DMS 273 (cell line): Measurements from ENCODE around the gene MRPL49.
A peak's percentile ranks its signal among the peaks of the same experiment; 100 is the strongest.

ENCODE experiments used
- DNase-seq: peaks from one replicate; lab custom pipeline; 2025; ENCODE audit not compliant: unreplicated experiment; lab: John Stamatoyannopoulos, UW

The MRPL49 gene

DNA sequence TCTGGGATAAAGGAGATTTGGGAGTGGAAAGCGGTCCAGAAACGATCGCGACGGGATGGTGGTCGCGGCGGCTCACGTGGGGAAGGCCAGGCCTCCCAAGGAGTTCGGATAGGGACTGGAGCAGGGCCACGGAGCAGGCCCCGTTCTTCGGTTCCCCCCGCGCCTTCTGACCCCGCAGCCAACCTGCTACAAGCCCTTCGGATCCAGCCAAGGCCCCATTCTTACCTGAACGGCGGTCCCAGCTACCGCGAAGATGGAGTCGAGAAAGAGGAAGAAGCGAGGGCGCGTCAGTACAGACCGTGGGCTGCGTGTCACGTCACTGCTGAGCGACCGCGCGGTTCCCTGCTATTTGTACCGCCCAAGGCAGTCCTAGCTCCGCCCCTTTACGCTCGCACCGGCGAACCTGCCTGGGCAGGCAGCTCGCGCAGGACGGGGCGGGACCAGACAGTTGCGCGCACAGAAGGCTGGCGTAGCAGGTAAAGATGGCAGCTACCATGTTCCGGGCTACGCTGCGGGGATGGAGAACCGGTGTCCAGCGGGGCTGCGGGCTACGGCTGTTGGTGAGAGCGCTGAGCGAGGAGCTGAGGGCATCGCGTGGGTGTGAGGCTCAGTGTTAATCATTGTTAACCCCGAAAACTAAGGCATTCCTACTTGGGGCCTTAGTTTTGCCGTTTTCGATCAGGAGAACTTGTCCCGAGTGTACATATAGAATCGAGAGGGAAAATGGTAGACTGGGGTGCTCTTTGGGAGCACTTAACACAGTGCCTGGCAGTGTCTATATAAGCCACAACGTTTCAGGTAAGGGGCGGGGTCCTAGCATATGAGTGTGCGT, at the start of gene MRPL49, which contains the start of gene FAU:
Gene MRPL49 (plus strand): TSS at position 457 of the 832 bp plus-strand sequence. CDS start 26 bp downstream, at position 483.
Gene FAU (minus strand): TSS at position 270 of the 832 bp plus-strand sequence. CDS start 321 bp downstream, outside the sequence.
- peak; percentile 97 for DNase-seq

DNA sequence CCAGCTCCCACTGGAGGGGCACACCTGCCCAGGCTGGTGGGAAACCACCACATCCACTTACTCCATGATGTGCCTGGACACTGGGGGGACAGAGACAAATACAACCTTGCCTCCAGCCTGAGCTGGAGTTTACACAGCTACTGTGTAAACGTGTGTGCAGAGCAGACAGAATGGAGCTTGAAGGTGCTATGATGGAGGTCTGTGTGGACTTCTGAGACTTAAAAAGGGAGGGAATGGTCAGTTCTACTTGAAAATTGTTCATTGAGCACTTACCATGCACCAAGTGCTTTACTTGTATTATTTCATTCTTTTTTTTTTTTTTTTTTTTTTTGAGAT, 49.5 kb upstream of the MRPL49 start:
- DNase-seq, result no peak

DNA sequence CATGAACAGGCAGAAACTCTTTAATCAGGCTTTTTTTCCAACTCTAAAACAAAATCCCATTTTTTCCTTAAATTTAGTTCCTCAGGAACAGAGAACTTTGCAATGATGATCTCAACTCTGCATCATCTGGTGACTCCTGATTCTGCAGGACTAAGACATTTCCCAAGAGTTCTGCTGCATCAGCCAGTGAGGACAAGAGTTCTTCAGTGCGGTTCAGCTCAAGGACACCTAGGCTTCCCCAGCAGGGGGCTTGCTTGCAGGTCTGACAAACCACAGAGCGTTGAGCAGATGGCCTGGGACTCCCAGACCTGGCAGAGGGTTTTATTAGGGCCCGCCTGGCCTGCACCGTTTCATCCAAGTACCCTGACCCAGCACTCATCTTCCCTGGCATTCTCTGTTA, 44.7 kb upstream of the MRPL49 start:
- peak; percentile 85 for DNase-seq

DNA sequence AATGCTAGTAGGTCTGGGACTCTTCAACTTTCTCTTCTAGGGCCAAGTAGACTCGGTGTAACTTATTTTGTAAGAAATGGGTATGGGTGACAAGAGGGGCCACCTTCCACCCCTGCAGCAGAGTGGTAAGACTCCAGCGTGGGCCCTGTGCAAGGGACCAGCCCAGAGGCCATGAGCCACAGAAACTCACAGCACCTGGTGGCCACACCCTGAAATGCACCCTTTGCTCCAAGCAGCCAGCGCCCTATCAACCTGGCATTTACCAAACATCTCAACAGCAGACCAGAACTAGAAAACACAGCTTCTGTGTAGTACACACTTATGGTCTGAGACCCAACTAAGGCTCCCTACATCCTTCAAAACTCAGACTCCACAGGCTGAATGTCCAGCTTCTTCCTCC, 44.0 kb upstream of the MRPL49 start:
- peak; percentile 73 for DNase-seq

DNA sequence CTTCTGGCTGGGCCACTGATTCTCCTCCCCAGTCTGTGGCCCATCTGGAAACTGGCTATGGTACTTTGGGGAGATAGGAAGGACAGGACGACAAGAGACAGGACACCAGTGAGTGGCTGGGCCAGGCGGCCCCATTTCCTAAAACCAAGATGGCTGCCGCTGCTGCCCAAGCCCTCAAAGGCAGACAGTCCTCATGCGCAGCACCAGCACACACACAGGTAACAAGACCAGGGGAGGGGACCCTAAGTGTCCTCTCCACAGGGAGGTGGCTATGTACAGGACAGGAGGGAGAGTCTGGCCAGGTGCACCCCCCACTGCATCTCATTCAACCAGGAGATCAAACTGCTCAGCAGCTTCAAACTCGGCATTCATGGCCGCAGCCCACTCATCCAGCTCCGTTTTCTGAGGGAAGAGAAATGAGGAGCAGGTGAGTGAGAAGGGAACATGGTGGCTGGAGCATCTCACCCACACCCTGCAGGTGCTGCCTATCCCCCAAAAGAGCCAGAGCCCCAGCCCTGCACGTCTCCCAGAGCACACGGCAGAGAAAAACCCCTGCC, 43.3 kb upstream of the MRPL49 start:
- DNase-seq, result no peak

DNA sequence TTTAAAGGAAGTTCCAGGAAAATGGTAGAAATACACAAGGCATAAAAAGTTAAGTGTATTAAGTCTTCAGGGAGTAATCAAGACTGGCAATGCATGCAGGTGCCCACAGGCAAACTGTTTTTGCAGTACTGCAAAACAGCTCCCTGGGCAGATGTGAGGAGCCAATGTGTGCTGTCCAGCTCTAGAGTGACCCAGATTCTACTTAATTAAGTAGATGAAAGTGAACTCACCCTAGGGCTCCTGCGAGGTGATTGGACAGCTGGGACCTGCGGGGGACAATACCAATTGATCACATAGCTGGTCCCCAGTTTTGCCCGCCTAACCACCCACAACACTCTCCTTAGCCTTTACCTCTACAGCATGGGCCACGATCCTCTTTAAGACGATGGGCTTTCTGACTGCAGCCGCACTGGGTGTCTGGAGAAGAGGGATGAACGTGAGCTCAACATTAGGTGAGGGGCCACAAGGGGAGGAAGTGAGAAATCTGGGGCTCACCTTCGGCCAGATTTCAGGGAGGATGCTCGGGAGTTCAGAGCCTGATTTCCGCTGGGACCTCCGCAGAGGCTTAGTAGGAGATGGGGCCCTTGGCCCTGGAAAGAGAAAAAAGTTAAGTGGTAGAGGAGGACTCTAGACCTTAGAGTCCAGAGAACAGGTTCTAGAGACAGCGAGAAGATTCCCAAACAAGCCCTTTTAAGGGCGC, 38.8 kb upstream of the MRPL49 start:
- DNase-seq, result no peak

DNA sequence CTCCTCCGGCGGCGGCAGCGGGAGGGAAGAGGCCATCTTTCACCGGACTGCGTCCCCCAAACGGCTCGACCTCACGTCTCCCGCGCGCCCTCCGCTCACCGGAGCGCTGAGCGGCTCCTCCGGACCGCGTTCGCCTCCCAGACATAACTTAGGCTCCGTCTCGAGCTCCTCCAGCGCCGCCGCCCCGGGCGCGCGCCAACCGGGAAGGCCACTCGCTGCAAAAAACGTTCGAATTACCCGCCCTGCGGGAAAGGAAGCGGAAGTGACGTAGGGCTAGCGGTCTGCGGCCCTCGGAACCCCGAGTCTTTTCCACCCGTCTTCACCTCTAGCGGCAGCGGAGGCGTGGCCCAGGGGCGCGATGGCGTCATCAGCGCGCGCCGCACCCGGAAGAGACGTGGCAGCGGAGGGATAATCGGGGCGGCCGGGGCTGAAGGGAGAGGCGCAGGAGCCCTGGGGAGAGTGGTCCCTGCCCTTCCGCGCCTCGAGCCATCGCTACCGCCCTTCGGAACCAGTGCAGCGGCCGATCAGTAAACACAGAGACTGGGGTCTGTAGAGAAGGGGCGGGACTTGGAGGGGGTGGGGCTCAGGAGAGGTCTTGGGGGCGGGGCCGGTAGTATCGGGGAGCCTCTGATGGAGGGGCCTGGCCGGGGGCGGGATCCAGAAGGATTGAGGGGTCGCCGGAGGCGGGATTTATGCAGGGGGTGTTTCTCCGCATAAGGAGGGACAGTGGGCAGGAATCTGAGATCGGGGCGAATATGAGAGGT, 38.1 kb upstream of the MRPL49 start, which contains the start of the genes CDCA5 and ZFPL1:
Gene CDCA5 (minus strand): TSS at position 207 of the 764 bp plus-strand sequence. CDS start 62 bp downstream, at position 145.
Gene ZFPL1 (plus strand): TSS at position 389 of the 764 bp plus-strand sequence. CDS start 477 bp downstream, outside the sequence.
- peak; percentile 97 for DNase-seq

DNA sequence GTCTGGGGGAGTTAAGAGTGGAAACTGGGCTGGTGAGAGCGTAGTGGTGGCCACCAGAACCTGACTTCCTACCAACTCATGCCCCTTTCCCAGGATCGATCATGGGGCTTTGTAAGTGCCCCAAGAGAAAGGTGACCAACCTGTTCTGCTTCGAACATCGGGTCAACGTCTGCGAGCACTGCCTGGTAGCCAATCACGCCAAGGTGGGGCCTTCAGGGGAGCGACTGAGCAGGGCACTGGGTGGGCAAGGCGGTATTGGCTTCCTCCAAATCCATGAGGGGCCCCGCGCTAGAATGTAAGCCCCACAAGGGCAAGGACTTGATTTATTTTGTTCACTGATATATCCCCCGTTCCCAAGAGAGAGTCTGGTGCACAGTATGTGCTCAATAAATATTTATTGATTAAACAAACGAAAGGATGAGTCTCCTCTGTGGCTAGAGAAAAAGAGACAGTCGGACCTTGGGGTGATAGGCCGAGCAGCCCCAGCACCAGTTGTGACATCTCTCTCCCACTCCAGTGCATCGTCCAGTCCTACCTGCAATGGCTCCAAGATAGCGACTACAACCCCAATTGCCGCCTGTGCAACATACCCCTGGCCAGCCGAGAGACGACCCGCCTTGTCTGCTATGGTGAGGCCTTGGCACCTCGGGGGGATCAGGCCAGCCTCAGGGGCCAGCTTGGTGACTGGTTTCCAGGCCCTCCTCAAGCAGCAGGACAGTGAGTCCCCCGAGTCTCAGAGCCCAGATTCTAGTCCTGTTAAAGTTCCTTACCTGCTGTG, 37.3 kb upstream of the MRPL49 start:
- DNase-seq, result no peak

DNA sequence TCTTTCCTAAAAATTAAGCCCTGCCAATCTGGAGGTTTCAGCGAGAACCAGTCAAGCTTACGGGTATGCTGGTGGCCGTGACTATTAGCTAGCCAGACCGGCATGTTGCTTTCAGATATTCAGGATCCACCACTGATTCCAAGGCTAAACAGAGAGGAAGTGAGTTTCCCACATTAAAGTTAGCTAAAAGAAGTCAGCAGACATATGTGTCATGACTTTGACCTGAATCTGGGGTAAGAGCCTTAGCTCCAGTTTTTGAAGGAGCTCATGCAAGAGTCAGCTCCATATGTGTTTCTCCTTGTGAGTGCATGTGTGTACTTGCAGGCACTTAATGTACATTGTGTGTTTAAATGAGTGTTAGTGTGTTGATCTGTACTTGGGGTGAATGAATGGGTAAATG, 36.7 kb upstream of the MRPL49 start:
- no peak for DNase-seq

DNA sequence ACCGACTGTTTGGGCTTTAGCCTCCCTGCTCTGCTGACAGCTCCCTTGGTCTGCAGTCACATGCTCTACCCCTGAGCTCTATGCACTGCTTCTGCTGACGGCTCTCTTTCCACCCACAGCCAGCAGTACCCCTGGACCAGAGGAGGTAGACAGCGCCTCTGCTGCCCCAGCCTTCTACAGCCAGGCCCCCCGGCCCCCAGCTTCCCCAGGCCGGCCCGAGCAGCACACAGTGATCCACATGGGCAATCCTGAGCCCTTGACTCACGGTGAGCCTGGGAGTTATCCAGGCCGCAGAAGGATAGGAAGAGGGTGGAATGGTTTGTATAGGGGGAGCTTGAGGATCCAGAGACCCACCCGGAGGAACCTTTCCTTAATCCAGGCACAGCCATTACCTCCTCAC, 35.3 kb upstream of the MRPL49 start:
- DNase-seq, result no peak

DNA sequence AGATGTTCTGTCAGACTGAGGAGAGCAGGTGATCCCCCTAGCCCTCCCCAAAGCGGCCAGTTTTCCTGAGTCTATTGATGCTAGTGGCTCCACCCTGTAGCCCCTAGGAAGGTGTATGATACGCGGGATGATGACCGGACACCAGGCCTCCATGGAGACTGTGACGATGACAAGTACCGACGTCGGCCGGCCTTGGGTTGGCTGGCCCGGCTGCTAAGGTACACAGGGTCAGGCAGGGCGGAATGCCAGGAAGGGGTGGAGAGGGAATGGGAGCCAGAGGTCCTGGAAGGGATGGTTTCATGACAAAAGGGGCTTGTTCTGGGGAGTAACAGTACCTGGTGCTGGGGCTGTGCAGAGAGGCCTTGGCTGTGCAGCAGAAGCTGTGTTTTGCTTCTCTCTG, 34.9 kb upstream of the MRPL49 start:
- DNase-seq, result no peak

DNA sequence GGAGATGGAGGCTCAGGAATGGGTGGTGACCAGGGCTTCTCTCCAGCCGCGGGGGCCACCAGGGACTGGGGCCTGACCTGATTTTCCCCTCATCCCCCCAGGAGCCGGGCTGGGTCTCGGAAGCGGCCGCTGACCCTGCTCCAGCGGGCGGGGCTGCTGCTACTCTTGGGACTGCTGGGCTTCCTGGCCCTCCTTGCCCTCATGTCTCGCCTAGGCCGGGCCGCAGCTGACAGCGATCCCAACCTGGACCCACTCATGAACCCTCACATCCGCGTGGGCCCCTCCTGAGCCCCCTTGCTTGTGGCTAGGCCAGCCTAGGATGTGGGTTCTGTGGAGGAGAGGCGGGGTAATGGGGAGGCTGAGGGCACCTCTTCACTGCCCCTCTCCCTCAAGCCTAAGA, 34.3 kb upstream of the MRPL49 start:
- DNase-seq, result no peak

DNA sequence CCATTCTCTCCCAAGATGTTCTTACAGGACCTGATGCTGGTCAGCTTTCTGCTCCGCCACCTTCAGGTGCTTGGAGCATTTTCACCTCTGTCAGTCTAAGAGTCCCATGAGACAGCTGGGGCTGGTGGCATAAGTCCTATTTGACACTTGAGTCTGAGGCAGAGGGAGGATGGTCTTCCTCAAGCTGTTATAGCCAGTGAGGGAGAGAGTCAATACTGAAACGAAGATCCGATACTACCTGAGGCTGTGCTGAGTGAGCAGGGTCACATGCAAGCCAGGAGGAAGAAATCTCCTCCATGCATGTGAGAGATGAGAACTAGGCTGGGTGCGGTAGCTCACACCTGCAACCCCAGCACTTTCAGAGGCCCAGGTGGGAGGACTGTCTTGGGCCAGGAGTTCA, 32.5 kb upstream of the MRPL49 start:
- no peak for DNase-seq

DNA sequence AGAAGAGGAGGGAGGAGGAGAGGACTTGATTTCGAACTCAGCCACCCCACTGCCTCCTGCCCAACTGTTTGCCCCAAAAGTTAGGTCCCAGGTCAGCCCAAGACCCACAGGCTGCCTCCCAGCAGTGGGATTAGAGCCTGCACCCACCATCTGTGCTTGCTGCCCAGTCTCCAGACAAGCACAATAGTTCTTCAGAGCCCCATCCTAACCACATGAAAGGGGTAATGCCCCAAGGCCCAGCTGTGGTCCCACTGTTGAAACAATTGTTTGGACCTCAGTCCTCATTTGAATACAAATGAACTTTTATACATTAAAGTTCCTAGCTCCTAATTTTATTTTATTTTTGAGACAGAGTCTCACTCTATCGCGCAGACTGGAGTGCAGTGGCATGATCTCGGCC, 31.5 kb upstream of the MRPL49 start:
- no peak for DNase-seq

DNA sequence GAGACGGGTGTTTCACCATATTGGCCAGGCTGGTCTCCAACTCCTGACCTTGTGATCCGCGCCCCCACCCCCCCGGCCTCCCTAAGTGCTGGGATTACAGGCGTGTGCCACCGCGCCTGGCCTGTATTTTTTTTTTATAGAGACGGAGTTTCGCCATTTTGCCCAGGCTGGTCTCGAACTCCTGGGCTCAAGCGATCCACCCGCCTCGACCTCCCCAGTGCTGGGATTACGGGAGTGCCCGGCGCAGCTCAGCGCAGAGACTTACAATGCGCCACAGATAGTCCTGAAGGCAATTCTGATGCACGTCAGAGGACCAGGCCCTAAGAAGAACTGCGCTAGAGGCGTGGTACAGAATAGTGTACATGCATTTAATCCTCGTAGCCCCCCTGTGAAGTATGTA, 26.7 kb upstream of the MRPL49 start:
- no peak for DNase-seq

DNA sequence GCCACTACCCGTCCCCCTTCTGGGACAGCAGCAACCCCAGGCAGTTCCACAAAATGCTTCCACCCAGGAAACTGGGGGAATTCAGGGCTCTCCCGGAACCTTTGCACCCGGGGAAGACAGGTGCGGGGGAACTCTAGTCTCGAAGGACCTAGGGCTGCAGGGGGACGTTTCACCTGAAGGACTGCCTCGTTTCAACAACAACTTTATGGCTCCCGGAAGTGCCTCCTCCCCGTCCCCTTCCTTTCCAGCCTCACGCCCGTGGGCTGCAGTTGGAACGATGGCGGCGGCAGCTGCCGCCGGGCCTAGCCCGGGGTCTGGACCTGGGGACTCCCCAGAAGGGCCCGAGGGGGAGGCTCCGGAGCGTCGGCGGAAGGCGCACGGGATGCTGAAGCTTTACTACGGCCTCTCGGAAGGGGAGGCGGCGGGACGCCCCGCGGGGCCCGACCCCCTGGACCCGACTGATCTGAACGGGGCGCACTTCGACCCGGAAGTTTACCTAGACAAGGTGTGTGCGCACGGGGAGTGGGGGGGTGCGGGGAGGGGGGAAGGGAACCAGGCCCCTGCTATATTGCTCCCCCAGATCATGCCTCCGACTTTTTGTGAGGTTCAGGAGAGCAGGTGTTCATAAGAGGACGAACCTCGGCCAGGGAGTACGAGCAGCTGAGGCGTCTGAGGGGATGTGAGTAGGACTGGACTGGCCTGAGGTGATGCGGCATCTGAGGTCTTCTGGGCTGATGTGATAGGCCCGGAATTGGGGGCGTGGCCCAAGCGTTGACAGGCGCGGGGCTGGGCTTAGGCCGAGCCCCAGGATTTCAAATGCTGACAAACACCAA, 25.9 kb upstream of the MRPL49 start, which contains the start of gene VPS51:
Gene VPS51 (plus strand): TSS at position 241 of the 833 bp plus-strand sequence. CDS start 37 bp downstream, at position 278.
- peak; percentile 91 for DNase-seq

DNA sequence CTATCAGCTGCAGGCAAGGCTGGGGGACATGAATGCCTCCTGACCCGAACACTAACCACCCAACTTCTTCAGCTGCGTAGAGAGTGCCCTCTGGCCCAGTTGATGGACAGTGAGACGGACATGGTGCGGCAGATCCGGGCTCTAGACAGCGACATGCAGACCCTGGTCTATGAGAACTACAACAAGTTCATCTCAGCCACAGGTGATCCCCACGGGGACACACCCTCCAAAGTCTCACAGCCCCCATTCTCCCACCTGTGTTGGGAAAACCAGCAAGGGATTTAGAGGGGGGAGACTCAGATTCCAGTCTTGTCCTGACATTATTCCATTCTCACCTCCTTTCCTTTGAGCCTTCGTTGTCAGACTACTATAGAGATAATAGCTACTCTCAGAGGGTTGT, 25.2 kb upstream of the MRPL49 start:
- no peak for DNase-seq

DNA sequence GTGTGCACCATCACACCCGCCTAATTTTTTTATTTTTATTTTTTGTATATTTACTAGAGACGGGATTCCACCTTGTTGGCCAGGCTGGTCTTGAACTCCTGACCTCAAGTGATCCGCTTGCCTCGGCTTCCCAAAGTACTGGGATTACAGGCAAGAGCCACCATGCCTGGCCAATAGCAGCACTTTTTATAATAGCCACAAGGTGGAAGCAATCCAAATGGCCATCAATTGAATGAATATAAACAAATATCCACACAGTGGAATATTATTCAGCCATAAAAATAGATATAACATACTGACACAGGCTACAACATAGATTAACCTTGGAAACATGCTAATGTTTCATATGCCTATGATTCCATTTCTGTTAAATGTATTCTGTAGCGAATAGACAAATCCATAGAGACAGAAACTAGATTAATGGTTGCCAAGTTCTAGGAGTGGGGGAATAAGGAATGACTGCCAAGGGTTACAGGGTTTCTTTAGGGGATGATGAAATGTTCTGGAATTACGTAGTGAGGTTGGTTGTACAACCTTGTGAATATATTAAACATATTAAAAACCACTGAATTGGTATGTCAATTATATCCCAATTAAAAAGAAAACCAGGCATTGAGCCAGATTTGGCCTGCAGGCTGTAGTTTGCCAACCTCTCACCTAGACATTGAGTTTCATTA, 21.3 kb upstream of the MRPL49 start:
- no peak for DNase-seq
